Measurements from ENCODE around the gene ACTR10. TPM values are rescaled to one million over a fixed set of nuclear protein-coding genes. Genes with fewer than 3 reads are reported as not detected.

The ACTR10 gene
- total and polyA plus RNA-seq, 9 of the 15 experiments (the other 6 are each of a cell fraction or from before 2014, with no cell fraction given) = 22.0 to 66.1 (median 34.1) TPM

GRCh38 chr14:58275527-58276190, 75.7 kb downstream of the ACTR10 start (continued):
- TF ChIP-seq, protein P1, sequence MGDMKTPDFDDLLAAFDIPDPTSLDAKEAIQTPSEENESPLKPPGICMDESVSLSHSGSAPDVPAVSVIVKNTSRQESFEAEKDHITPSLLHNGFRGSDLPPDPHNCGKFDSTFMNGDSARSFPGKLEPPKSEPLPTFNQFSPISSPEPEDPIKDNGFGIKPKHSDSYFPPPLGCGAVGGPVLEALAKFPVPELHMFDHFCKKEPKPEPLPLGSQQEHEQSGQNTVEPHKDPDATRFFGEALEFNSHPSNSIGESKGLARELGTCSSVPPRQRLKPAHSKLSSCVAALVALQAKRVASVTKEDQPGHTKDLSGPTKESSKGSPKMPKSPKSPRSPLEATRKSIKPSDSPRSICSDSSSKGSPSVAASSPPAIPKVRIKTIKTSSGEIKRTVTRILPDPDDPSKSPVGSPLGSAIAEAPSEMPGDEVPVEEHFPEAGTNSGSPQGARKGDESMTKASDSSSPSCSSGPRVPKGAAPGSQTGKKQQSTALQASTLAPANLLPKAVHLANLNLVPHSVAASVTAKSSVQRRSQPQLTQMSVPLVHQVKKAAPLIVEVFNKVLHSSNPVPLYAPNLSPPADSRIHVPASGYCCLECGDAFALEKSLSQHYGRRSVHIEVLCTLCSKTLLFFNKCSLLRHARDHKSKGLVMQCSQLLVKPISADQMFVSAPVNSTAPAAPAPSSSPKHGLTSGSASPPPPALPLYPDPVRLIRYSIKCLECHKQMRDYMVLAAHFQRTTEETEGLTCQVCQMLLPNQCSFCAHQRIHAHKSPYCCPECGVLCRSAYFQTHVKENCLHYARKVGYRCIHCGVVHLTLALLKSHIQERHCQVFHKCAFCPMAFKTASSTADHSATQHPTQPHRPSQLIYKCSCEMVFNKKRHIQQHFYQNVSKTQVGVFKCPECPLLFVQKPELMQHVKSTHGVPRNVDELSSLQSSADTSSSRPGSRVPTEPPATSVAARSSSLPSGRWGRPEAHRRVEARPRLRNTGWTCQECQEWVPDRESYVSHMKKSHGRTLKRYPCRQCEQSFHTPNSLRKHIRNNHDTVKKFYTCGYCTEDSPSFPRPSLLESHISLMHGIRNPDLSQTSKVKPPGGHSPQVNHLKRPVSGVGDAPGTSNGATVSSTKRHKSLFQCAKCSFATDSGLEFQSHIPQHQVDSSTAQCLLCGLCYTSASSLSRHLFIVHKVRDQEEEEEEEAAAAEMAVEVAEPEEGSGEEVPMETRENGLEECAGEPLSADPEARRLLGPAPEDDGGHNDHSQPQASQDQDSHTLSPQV (IDR thresholded peaks at IDR 0.05) = no peak
- TF ChIP-seq ZNF77 (CRISPR knock-in tag; IDR thresholded peaks at IDR 0.05) = no peak

- Histone ChIP-seq H2AFZ (ENCODE audit: low read depth, low read length) (no peak overlapping the region), H3K4me1 (replicated peaks in 1 of 2; ENCODE audit: control insufficient read depth in 2 of 2, insufficient read depth in 2 of 2, low read length in 2 of 2) (peaks cover 0 to 8% of the 10 kb centered on the region in 2 experiments; a peak in 3 of 5 replicates), H3K9me3 (replicated peaks; ENCODE audit: control insufficient read depth, insufficient read depth, low read depth, low read length) (no peaks in the 10 kb centered on the region), H3K27ac (ENCODE audit: extremely low read depth, low read depth, low read length) (peak overlapping the region; percentile 40; the same call in 1 of the 3 replicates), H3K4me2 (ENCODE audit: insufficient read depth, low read length) (no peak overlapping the region), H3K9me1 (ENCODE audit: control insufficient read depth, insufficient read depth, low read length) (no peaks in the 10 kb centered on the region), H3K36me3 (ENCODE audit: control insufficient read depth, insufficient read depth, low read length) (peaks cover 79% of the 10 kb centered on the region), H4K20me1 (replicated peaks; ENCODE audit: control insufficient read depth, insufficient read depth, low read length) (peaks cover 4% of the 10 kb centered on the region), H3K79me2 (ENCODE audit: control insufficient read depth, insufficient read depth, low read length) (peaks cover 69% of the 10 kb centered on the region), H3K4me3 (no peak overlapping the region), H3K27me3 (ENCODE audit: control insufficient read depth in 2 of 2, insufficient read depth in 2 of 2, low read length in 2 of 2) (no peaks in the 10 kb centered on the region), H3K9ac (ENCODE audit: insufficient read depth in 1 of 2, low read depth in 2 of 2, low read length in 2 of 2) (no peak overlapping the region)
- CTCF ChIA-PET (ENCODE audit: low intra/inter-chr PET ratio) = no interaction called here
- ATAC-seq = no peak
- BruUV-seq (replicated peaks) = no TSS peak
- WGBS (ENCODE audit: insufficient coverage, low coverage, missing lambda C conversion rate) = 90% methylated on average over 1 of the region's 1 CpG
- POLR2A ChIA-PET = interaction anchor here (0.5 to 1.8 kb wide), 3 partner anchors 12 to 1875 kb away, joined by 4 to 6 read pairs (median 5); partner anchors contain the start of gene ARID4A
- DNase-seq (ENCODE audit: extremely low read depth in 1 of 4, low spot score in 3 of 4) = no peak
- in situ Hi-C loops (cut with MboI) = no loop called here
- intact Hi-C loops (cut with micrococcal nuclease) = no loop called here
- TF ChIP-seq ETS1 (conservative IDR thresholded peaks at IDR 0.05; ENCODE audit: control insufficient read depth, low read depth, low read length) = no peak
- TF ChIP-seq ZC3H8 (IDR thresholded peaks at IDR 0.05) = no peak
- no peak for TF ChIP-seq ZBTB26 (CRISPR knock-in tag; IDR thresholded peaks at IDR 0.05)
- TF ChIP-seq ELF4 (CRISPR knock-in tag; IDR thresholded peaks at IDR 0.05) = no peak
- TF ChIP-seq GABPB2 (CRISPR knock-in tag; conservative IDR thresholded peaks at IDR 0.05) = no peak
- TF ChIP-seq OTX1 (CRISPR knock-in tag; IDR thresholded peaks at IDR 0.05) = no peak
- FAIRE-seq = no peak
Observed at GRCh38 chr14:58276208-58276607, 76.3 kb downstream of the ACTR10 start.
